Vagina (tissue), 2 donors: ENCODE results near the gene KRTAP1-5.

Experiments
- POLR2A ChIP-seq, 2 donors: fragments of 450-650 bp; IDR thresholded peaks; one replicate each; pipeline ENCODE4 v1.6.1; 2017; ENCODE audit warnings: antibody characterized with exemption in 2 of 2, mild to moderate bottlenecking in 2 of 2, moderate library complexity in 2 of 2
- POLR2AphosphoS5 ChIP-seq, 2 donors: sonication (generic); formaldehyde crosslinking; IDR thresholded peaks; one replicate each; pipeline ENCODE4 v1.9.0; 2017; ENCODE audit warnings: antibody characterized with exemption in 2 of 2, mild to moderate bottlenecking in 2 of 2, low read depth in 1 of 2; ENCODE audit not compliant: insufficient read depth in 1 of 2
- TF ChIP-seq, protein P1 (sequence below), 3 experiments: fragments of 450-650 bp in 2 of 3; fragments of 200-600 bp in 1 of 3; sonication (generic) in 1 of 3; IDR thresholded peaks; one replicate each; pipeline ENCODE4 v1.5.1; 2017 to 2019; ENCODE audit warnings: antibody characterized with exemption in 3 of 3, mild to moderate bottlenecking in 2 of 3, moderate library complexity in 2 of 3

DNA sequence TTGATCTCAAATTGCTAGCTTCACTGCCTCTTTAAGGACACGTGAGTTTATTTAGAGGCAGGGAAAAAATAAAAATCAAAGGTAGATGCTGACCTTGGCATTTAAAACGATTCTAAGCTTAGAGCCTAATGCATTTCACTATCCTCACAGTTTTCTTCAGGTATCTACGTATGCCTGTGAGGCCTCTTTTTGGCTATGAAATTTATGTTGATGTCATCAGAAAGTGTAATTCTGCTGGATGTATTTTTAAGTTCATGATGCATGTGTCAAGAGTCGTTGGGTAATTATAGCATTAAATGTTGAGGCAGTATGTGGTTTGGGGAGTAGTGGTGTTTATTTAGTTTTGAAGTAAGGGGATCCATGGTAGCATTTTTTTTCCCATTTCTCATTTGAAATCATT is 23.1 kb downstream of the KRTAP1-5 start:
- TF ChIP-seq, protein P1, sequence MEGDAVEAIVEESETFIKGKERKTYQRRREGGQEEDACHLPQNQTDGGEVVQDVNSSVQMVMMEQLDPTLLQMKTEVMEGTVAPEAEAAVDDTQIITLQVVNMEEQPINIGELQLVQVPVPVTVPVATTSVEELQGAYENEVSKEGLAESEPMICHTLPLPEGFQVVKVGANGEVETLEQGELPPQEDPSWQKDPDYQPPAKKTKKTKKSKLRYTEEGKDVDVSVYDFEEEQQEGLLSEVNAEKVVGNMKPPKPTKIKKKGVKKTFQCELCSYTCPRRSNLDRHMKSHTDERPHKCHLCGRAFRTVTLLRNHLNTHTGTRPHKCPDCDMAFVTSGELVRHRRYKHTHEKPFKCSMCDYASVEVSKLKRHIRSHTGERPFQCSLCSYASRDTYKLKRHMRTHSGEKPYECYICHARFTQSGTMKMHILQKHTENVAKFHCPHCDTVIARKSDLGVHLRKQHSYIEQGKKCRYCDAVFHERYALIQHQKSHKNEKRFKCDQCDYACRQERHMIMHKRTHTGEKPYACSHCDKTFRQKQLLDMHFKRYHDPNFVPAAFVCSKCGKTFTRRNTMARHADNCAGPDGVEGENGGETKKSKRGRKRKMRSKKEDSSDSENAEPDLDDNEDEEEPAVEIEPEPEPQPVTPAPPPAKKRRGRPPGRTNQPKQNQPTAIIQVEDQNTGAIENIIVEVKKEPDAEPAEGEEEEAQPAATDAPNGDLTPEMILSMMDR (IDR thresholded peaks at IDR 0.05), result no peak
- no peak for TF ChIP-seq POLR2A (IDR thresholded peaks at IDR 0.05)
- TF ChIP-seq POLR2AphosphoS5 (IDR thresholded peaks at IDR 0.05; ENCODE audit: insufficient read depth in 1 of 2, low read depth in 1 of 2), result no peak
